Progenitor cell of endocrine pancreas (in vitro differentiated cells): Measurements from ENCODE around the gene TMEM132D. TPM values are rescaled to one million over a fixed set of nuclear protein-coding genes. Genes with fewer than 3 reads are reported as not detected.

Experiments used
- DNase-seq: peaks from one replicate; pipeline ENCODE4 v3.0.0; 2021; ENCODE audit warnings: low spot score; ENCODE audit not compliant: unreplicated experiment
- H3K27ac Mint-ChIP-seq: 2 replicates; pipeline ENCODE4 v1.8.0; 2021; ENCODE audit warnings: mild to moderate bottlenecking, moderate library complexity, mixed read lengths
- H3K27me3 Mint-ChIP-seq: 2 replicates; pipeline ENCODE4 v1.8.0; 2021; ENCODE audit warnings: mixed read lengths
- H3K36me3 Mint-ChIP-seq: 2 replicates; pipeline ENCODE4 v1.8.0; 2022; ENCODE audit warnings: mixed read lengths; ENCODE audit not compliant: insufficient read depth
- H3K4me1 Mint-ChIP-seq: 2 replicates; pipeline ENCODE4 v1.8.0; 2021; ENCODE audit warnings: low read depth, mixed read lengths
- H3K4me3 Mint-ChIP-seq: 2 replicates; pipeline ENCODE4 v1.8.0; 2021; ENCODE audit warnings: low read depth, mild to moderate bottlenecking, moderate library complexity, mixed read lengths
- H3K9me3 Mint-ChIP-seq: 2 replicates; pipeline ENCODE4 v1.8.0; 2021; ENCODE audit warnings: low read depth, mixed read lengths
- total RNA-seq: library from RNA; stranded (reverse); gene quantifications from 2 replicates; pipeline ENCODE4 v1.2.1, GENCODE V29; 2021
- TF ChIP-seq, protein P1 (sequence below): fragments of 200-600 bp; sonication (generic); IDR thresholded peaks from one replicate; pipeline ENCODE4 v1.5.0; 2021; ENCODE audit warnings: antibody characterized with exemption, mild to moderate bottlenecking; ENCODE audit not compliant: unreplicated experiment

Gene TMEM132D
- total RNA-seq, 1 donor from 2014 or later, result 0.46 TPM

DNA sequence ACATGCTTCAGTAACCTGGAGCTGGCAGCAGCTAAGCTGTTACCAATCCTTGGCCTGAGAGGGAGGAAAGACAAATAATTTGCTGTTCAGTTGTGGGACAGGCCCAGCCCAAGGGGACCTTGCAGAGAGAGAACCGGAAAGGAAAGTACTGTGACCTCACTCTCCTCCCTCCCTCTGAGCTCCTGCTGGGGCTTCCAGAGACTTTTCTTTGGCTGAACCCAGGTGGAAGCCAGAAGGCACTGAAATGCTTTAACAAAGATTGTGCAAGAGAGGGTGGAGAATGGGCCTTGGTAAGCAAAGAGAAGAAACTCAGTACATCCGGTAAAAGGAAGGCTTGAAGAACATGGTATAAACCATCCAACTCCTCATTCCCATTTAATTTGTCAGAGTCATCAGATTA lies 593.5 kb downstream of the TMEM132D start:
- no peaks in the 10 kb centered on the region for H3K36me3 Mint-ChIP-seq
- no peak overlapping the region for H3K27ac Mint-ChIP-seq
- peaks cover 3% of the 10 kb centered on the region for H3K9me3 Mint-ChIP-seq
- no peak overlapping the region for H3K4me3 Mint-ChIP-seq
- H3K27me3 Mint-ChIP-seq, result peaks cover 15% of the 10 kb centered on the region
- peaks cover 1% of the 10 kb centered on the region for H3K4me1 Mint-ChIP-seq
- TF ChIP-seq, protein P1, sequence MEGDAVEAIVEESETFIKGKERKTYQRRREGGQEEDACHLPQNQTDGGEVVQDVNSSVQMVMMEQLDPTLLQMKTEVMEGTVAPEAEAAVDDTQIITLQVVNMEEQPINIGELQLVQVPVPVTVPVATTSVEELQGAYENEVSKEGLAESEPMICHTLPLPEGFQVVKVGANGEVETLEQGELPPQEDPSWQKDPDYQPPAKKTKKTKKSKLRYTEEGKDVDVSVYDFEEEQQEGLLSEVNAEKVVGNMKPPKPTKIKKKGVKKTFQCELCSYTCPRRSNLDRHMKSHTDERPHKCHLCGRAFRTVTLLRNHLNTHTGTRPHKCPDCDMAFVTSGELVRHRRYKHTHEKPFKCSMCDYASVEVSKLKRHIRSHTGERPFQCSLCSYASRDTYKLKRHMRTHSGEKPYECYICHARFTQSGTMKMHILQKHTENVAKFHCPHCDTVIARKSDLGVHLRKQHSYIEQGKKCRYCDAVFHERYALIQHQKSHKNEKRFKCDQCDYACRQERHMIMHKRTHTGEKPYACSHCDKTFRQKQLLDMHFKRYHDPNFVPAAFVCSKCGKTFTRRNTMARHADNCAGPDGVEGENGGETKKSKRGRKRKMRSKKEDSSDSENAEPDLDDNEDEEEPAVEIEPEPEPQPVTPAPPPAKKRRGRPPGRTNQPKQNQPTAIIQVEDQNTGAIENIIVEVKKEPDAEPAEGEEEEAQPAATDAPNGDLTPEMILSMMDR, result no peak
- no peak for DNase-seq

DNA sequence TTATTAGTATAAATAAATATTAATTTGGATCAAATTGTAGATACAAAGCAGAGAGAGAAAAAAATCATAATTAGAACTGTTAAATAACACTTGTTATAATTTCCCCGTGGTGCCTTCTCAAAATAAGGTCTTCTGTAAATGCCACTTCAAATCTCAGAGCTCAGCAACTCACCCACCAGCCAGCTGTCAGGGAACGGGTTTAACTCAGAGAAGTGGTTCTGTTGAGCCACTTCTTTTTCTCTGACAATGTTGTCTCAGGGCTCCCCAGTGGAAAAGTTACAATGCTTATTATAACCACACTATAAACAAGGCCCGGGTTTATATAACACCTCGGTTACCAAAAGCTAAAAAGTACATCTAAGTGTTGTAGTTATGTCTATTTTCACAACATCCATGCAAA lies 598.0 kb downstream of the TMEM132D start:
- no peak overlapping the region for H3K27ac Mint-ChIP-seq
- TF ChIP-seq, protein P1, result no peak
- peaks cover 1% of the 10 kb centered on the region for H3K4me1 Mint-ChIP-seq
- no peaks in the 10 kb centered on the region for H3K36me3 Mint-ChIP-seq
- H3K4me3 Mint-ChIP-seq, result no peak overlapping the region
- no peaks in the 10 kb centered on the region for H3K9me3 Mint-ChIP-seq
- DNase-seq, result no peak
- H3K27me3 Mint-ChIP-seq, result peaks cover 20% of the 10 kb centered on the region

DNA sequence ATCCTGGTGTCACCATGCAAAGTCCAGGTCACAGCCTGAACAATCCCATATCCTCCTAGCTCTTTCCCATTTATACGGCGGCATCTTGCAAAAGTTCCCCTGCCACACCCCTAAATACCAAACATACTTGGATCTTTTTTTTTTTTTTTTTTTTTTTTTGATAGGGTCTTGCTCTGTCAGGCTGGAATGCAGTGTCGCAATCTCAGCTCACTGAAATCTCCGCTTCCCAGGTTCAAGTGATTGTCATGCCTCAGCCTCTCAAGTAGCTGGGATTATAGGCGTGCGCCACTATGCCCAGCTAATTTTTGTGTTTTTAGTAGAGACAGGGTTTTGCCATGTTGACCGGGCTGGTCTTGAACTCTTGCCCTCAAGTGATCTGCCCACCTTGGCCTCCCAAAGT lies 599.3 kb downstream of the TMEM132D start:
- Mint-ChIP-seq H3K4me3 (no peak overlapping the region), H3K27me3 (peaks cover 21% of the 10 kb centered on the region), H3K36me3 (no peaks in the 10 kb centered on the region), H3K9me3 (no peaks in the 10 kb centered on the region), H3K27ac (no peak overlapping the region), H3K4me1 (peaks cover 1% of the 10 kb centered on the region)
- DNase-seq, result no peak
- TF ChIP-seq, protein P1, result no peak

DNA sequence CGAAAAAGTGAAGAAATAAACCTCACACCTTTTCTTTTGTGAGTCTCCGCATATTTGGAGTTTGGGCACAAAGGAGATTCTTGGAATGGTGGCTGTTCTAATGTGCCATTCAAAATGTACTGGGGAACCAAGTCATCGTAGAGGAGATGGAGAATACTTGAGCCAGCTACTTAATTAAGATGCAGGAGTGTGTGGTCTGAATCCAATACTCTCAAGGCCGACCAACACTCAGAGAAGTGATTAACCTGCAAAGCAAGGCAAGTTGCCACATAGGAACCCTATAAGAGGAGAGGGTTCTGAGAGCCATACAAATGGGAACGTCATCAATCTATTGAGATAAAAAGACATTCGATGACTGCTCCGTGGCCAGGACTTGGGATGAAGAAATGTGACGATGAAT lies 603.8 kb downstream of the TMEM132D start:
- no peak for DNase-seq
- Mint-ChIP-seq H3K27me3 (peaks cover 9% of the 10 kb centered on the region), H3K4me3 (no peak overlapping the region), H3K9me3 (no peaks in the 10 kb centered on the region), H3K27ac (no peak overlapping the region), H3K4me1 (no peaks in the 10 kb centered on the region), H3K36me3 (no peaks in the 10 kb centered on the region)
- TF ChIP-seq, protein P1, result no peak

DNA sequence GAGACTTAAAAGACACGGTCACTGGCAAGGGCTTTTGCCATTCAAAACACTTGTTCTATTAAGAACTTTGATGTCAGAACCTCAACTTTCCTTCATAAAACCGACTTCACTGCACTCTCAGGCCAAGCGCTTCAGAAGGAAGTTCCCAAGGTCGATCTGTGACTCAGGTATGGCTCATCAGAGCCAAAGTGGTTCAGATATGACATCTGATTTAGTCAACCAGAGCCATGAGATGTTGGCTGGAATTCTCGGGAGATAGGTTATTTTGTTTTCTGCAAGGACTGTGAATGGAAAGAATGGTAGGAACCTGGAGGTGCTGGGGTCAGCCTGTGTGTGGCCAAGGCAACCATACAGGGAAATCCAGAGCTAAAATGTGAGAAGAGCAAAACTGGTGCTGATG lies 604.9 kb downstream of the TMEM132D start:
- Mint-ChIP-seq H3K9me3 (no peaks in the 10 kb centered on the region), H3K27me3 (peaks cover 9% of the 10 kb centered on the region), H3K4me3 (no peak overlapping the region), H3K36me3 (no peaks in the 10 kb centered on the region), H3K27ac (no peak overlapping the region), H3K4me1 (no peaks in the 10 kb centered on the region)
- DNase-seq, result no peak
- TF ChIP-seq, protein P1, result no peak
